Thymus (tissue), 11 donors: Measurements from ENCODE around the gene TBX1. TPM values are rescaled to one million over a fixed set of nuclear protein-coding genes. Genes with fewer than 3 reads are reported as not detected.

ENCODE experiments used
- DNase-seq, 9 donors: peaks; one replicate each; pipeline ENCODE4 v3.0.0-alpha.2; 2013; ENCODE audit warnings: low spot score in 9 of 9, low read depth in 6 of 9, missing footprints in 1 of 9
- H3K27ac ChIP-seq, 2 donors: one replicate each; pipeline ENCODE4 v1.5.1; 2013; ENCODE audit warnings: control low read depth in 1 of 2, low read depth in 1 of 2, low read length in 1 of 2, mild to moderate bottlenecking in 1 of 2, moderate library complexity in 1 of 2
- H3K27me3 ChIP-seq, 2 donors: one replicate each; pipeline ENCODE4 v1.5.1; 2013; ENCODE audit warnings: low read length in 1 of 2; ENCODE audit not compliant: control insufficient read depth in 2 of 2, insufficient read depth in 1 of 2
- H3K36me3 ChIP-seq, 2 donors: one replicate each; pipeline ENCODE4 v1.5.1; 2013; ENCODE audit warnings: low read length in 1 of 2, mild to moderate bottlenecking in 1 of 2, moderate library complexity in 1 of 2; ENCODE audit not compliant: control insufficient read depth in 2 of 2, insufficient read depth in 2 of 2
- H3K4me1 ChIP-seq, 2 donors: one replicate each; pipeline ENCODE4 v1.5.1; 2013; ENCODE audit warnings: low read length in 2 of 2; ENCODE audit not compliant: control insufficient read depth in 2 of 2, insufficient read depth in 2 of 2
- H3K4me3 ChIP-seq, 2 donors: one replicate each; pipeline ENCODE4 v1.5.1; 2013; ENCODE audit warnings: low read length in 2 of 2, control low read depth in 1 of 2, mild to moderate bottlenecking in 1 of 2
- H3K9me3 ChIP-seq, 2 donors: one replicate each; pipeline ENCODE4 v1.5.1; 2013; ENCODE audit warnings: low read length in 1 of 2, mild to moderate bottlenecking in 1 of 2; ENCODE audit not compliant: control insufficient read depth in 2 of 2, insufficient read depth in 1 of 2
- WGBS: extraction: QIAGEN DNeasy Blood & Tissue Kit; methylation state at CpG from one replicate; pipeline ENCODE4 v1.1.7; 2013; 5-methylcytosine and 5-hydroxymethylcytosine counted together
- polyA plus RNA-seq: library from polyadenylated mRNA; stranded (reverse); fragments of 200-250 nt; gene quantifications from one replicate; pipeline ENCODE4 v1.2.3, GENCODE V29; 2013
- total RNA-seq: library from RNA; stranded (reverse); fragments of 120-200 nt; gene quantifications from one replicate; pipeline ENCODE4 v1.2.4, GENCODE V29; 2013
- donor health status: healthy.

The TBX1 gene
- total and polyA plus RNA-seq, 2 donors: 0.05 to 0.96 TPM

GRCh38 chr22:19803736-19804267, 43.2 kb downstream of the TBX1 start:
- peaks cover 3 to 7% of the 10 kb centered on the region in 2 donors for H3K9me3 ChIP-seq
- H3K27ac ChIP-seq: no peak overlapping the region
- peaks cover 23 to 52% of the 10 kb centered on the region in 2 donors for H3K36me3 ChIP-seq
- H3K4me3 ChIP-seq: no peak overlapping the region
- no peak for DNase-seq
- H3K4me1 ChIP-seq: peaks cover 0 to 15% of the 10 kb centered on the region in 2 donors
- H3K27me3 ChIP-seq: no peaks in the 10 kb centered on the region
- WGBS: 98% methylated on average over 8 of the region's 8 CpGs

DNA sequence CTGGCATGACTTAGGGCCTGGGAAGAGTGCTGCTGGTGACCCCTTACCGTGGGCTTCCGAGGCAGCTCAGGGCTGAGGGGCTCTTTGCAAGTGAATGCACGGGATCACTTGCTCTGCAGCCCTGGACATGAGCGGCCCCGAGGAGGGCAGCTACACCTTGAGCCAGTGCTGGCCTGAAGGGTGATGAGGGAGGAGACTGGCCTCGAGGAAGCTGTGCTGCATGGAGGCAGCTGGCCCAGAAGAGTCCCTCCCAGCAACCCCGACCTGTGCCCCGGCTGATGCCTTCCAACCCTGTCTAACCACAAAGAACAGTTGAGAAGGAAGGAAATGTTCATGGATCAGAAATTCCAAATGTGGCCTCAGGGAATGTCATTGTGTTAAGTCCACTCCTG, 45.2 kb downstream of the TBX1 start:
- no peak overlapping the region for H3K27ac ChIP-seq
- WGBS: 98% methylated on average over 8 of the region's 8 CpGs

GRCh38 chr22:19806213-19807160, 45.9 kb downstream of the TBX1 start:
- Histone ChIP-seq H3K9me3 (peaks cover under 1 to 1% of the 10 kb centered on the region in 2 donors), H3K27ac (no peak overlapping the region), H3K27me3 (no peaks in the 10 kb centered on the region), H3K36me3 (peaks cover 18 to 29% of the 10 kb centered on the region in 2 donors), H3K4me1 (peaks cover 4 to 37% of the 10 kb centered on the region in 2 donors), H3K4me3 (no peak overlapping the region)
- DNase-seq: no peak
- 92% methylated on average over 38 of the region's 38 CpGs for WGBS

More for the DNA sequence above, 45.2 kb downstream of the TBX1 start:
- Histone ChIP-seq H3K27me3 (no peaks in the 10 kb centered on the region), H3K4me1 (peaks cover 4 to 32% of the 10 kb centered on the region in 2 donors), H3K9me3 (peaks cover 3 to 7% of the 10 kb centered on the region in 2 donors), H3K36me3 (peaks cover 17 to 34% of the 10 kb centered on the region in 2 donors), H3K4me3 (no peak overlapping the region)
- no peak for DNase-seq

DNA sequence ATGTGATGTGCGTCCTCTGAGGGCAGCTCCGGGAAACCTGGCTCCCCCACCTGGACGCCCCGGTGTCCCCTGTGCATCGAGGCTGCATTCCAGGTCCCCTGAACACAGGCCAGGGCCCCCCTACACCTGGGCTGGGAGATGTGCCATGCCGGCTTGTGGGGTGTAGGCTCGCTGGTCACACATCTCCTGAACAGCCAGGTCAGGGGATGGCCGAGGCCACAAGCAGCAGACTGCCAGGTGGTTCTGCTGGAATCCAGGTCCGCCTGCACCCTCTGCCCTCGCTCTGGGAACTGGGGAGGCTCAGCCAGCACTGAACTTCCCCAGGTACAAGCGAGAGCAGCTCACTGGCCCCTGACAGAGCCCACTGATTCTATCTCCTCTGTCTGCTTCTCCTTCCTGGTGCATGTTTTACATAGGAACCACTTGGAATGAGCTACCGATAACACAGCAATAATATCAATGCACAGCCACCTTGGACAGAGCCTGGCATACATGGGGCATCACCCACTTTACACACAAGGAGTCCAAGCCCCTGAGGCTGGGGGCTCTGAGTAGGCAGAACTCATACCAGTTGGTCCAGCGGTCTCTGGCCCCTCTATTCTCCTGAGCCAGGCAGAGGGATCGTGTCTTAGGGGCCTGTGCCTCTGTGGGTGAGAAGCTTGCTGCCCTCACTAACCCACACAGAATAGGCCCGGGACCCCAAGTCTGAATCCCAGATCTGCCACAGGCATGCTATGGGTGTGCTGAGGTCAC, 46.8 kb downstream of the TBX1 start:
- peaks cover 0 to 1% of the 10 kb centered on the region in 2 donors for H3K9me3 ChIP-seq
- peaks cover 21 to 31% of the 10 kb centered on the region in 2 donors for H3K36me3 ChIP-seq
- H3K27me3 ChIP-seq: no peaks in the 10 kb centered on the region
- no peak overlapping the region for H3K4me3 ChIP-seq
- H3K4me1 ChIP-seq: peaks cover 4 to 44% of the 10 kb centered on the region in 2 donors
- DNase-seq: no peak
- 97% methylated on average over 15 of the region's 15 CpGs for WGBS
- no peak overlapping the region for H3K27ac ChIP-seq

DNA sequence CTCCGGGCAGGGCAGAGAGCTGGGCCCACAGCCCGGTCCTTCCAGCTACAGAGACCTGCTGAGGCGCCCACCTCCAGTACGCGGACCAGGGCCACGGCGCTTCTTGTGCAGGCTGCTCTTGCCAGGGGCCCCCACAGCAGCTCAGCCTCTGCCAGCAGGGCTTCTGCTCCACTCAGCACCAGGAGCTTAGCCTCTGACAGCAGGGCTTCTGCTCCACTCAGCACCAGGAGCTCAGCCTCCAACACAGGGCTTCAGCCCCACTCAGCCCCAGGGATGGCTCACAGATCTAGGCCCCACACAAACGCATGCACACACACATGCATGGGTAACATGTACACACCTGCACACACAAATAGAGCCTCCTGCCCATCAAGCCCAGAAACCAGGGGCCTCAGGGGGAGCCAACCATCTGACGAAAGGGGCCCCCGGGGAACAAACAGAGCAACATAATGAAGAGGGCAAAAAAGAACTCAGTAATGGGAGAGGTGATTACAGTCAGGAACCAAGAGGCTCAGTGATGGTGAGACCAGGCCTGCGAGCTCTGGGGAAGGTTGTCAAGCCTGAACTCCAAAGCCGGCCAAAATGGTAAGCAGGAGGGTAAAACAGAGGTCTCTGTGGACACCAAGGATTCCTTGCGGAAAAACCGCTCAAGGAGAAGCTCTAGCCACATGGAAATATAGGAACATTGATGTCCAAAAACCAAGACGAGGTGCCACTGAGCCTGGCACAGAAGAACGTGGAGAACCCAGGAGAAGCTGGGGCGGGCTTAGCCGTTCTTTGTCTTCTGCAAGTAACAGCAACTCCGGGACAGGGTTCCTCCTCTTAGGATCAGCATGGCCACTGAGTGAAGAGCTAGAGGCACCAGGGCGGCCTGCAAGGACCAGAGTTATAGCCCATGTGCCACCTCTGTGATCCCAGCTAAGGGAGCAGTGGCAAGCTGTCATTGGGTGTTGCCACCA, 47.6 kb downstream of the TBX1 start:
- DNase-seq: peak in 1 of 9 donors; percentile 12
- WGBS: 98% methylated on average over 20 of the region's 20 CpGs
- no peak overlapping the region for H3K27ac ChIP-seq
- no peaks in the 10 kb centered on the region for H3K27me3 ChIP-seq
- H3K4me1 ChIP-seq: peaks cover 4 to 52% of the 10 kb centered on the region in 2 donors
- peaks cover 22 to 31% of the 10 kb centered on the region in 2 donors for H3K36me3 ChIP-seq
- H3K4me3 ChIP-seq: no peak overlapping the region
- peaks cover 0 to 1% of the 10 kb centered on the region in 2 donors for H3K9me3 ChIP-seq

DNA sequence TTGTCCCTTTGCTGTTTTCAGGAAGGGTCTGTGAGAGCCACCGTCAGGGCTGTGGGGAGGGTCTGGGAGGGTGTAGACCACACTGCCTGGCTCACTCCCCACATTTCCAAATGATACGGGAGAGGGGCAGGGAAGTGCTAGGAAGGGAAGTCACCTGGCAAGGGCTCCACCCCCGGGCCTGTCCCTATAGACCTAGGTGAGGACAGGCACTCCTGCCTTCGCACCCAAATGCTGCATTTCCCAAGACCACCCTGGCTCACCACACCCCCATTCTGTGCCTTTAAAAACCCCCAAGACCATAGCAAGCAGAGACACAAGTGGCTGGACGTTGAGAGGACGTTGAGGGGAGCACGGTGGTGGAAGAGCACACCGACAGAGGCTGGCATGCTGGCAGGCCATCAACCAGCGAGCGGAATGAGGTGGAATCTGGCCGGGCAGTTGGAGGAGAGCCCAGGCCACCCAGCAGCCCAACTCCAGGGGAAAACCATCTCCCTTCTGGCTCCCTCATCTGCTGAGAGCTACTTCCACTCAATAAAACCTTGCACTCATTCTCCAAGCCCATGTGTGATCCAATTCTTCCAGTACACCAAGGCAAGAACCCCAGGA, 48.4 kb downstream of the TBX1 start:
- Histone ChIP-seq H3K4me1 (peaks cover 4 to 52% of the 10 kb centered on the region in 2 donors), H3K36me3 (peaks cover 22 to 27% of the 10 kb centered on the region in 2 donors), H3K9me3 (peaks cover 0 to 1% of the 10 kb centered on the region in 2 donors), H3K27ac (no peak overlapping the region), H3K4me3 (no peak overlapping the region), H3K27me3 (no peaks in the 10 kb centered on the region)
- no peak for DNase-seq
- 90% methylated on average over 11 of the region's 11 CpGs for WGBS

GRCh38 chr22:19809741-19810140, 49.2 kb downstream of the TBX1 start:
- H3K36me3 ChIP-seq: peaks cover 22 to 29% of the 10 kb centered on the region in 2 donors
- WGBS: 96% methylated on average over 3 of the region's 3 CpGs
- H3K4me1 ChIP-seq: peaks cover 4 to 59% of the 10 kb centered on the region in 2 donors
- H3K27me3 ChIP-seq: no peaks in the 10 kb centered on the region
- H3K9me3 ChIP-seq: no peaks in the 10 kb centered on the region
- H3K27ac ChIP-seq: no peak overlapping the region
- no peak for DNase-seq
- H3K4me3 ChIP-seq: no peak overlapping the region
